H1 (cell line): ENCODE data around the gene LMNTD2.

Experiments used
- CHD2 ChIP-seq: IDR thresholded peaks from 2 replicates; pipeline ENCODE4 v1.6.1; 2012; ENCODE audit warnings: low read length, improper control_type of control experiment
- CTCF ChIP-seq, 3 experiments: IDR thresholded peaks; 1 replicate in 2 of 3; 2 replicates in 1 of 3; pipeline versions ENCODE4 v1.5.1 to v1.6.1; 2011; ENCODE audit warnings: low read length in 3 of 3, mild to moderate bottlenecking in 3 of 3, inconsistent platforms in 2 of 3, low read depth in 1 of 3, moderate library complexity in 1 of 3; ENCODE audit not compliant: insufficient read depth in 1 of 3; ENCODE audit errors: control extremely low read depth in 1 of 3
- EZH2 ChIP-seq: fragments of 200-600 bp; sonication (generic); IDR thresholded peaks from 2 replicates; pipeline ENCODE4 v1.7.1; 2012; ENCODE audit warnings: low read depth, mild to moderate bottlenecking, moderate library complexity, low read length, inconsistent platforms; ENCODE audit not compliant: severe bottlenecking
- JUN ChIP-seq: IDR thresholded peaks from 2 replicates; pipeline ENCODE4 v1.6.1; 2011; ENCODE audit warnings: low read depth, mild to moderate bottlenecking, improper control_type of control experiment, low read length

GRCh38 chr11:568306-569157, 8.0 kb upstream of the LMNTD2 start:
- TF ChIP-seq CHD2 (no peak), CTCF (IDR thresholded peaks at IDR 0.05; ENCODE audit: control extremely low read depth in 1 of 3, insufficient read depth in 1 of 3, low read depth in 1 of 3, low read length in 3 of 3) (no peak), JUN (no peak), EZH2 (no peak)
